GM12874 (cell line): ENCODE results near the gene JAKMIP1.

Experiments
- CTCF ChIP-seq: IDR thresholded peaks from 2 replicates; pipeline ENCODE4 v1.5.1; 2011; ENCODE audit warnings: low read depth, mild to moderate bottlenecking, control low read depth, low read length, moderate library complexity; ENCODE audit not compliant: insufficient read depth

The JAKMIP1 gene

GRCh38 chr4:6104541-6105130, 95.7 kb downstream of the JAKMIP1 start:
- TF ChIP-seq CTCF, result no peak

GRCh38 chr4:6097581-6097980, 102.8 kb downstream of the JAKMIP1 start:
- no peak for TF ChIP-seq CTCF

GRCh38 chr4:6095897-6096296, 104.5 kb downstream of the JAKMIP1 start:
- no peak for TF ChIP-seq CTCF

GRCh38 chr4:6095023-6095752, 105.2 kb downstream of the JAKMIP1 start:
- TF ChIP-seq CTCF, result no peak

GRCh38 chr4:6093671-6094070, 106.7 kb downstream of the JAKMIP1 start:
- TF ChIP-seq CTCF, result no peak

GRCh38 chr4:6092971-6093370, 107.4 kb downstream of the JAKMIP1 start:
- TF ChIP-seq CTCF, result no peak

GRCh38 chr4:6092131-6092530, 108.2 kb downstream of the JAKMIP1 start:
- TF ChIP-seq CTCF, result no peak
